Stomach (tissue), 9 donors: ENCODE results near the gene HERPUD1. TPM values are rescaled to one million over a fixed set of nuclear protein-coding genes. Genes with fewer than 3 reads are reported as not detected.

Experiments used
- DNase-seq, 2 donors: peaks; one replicate each; pipeline versions ENCODE4 v3.0.0 to v3.0.0-alpha.2; 2013 to 2019
- H3K27ac ChIP-seq, 5 donors: fragments of 200-600 bp in 4 of 5; sonication (generic) in 4 of 5; one replicate each; pipeline ENCODE4 v1.5.1; 2013 to 2019; ENCODE audit warnings: mild to moderate bottlenecking in 1 of 5, moderate library complexity in 1 of 5
- H3K27me3 ChIP-seq, 3 donors: fragments of 200-600 bp; sonication (generic); one replicate each; pipeline ENCODE4 v1.5.1; 2017 to 2019; ENCODE audit warnings: mixed run types in 1 of 3
- H3K36me3 ChIP-seq, 4 donors: fragments of 200-600 bp; sonication (generic); 1 replicate in 3 of 4; 2 replicates in 1 of 4; pipeline ENCODE4 v1.5.1; 2016 to 2019
- H3K4me1 ChIP-seq, 4 donors: fragments of 200-600 bp; sonication (generic); one replicate each; pipeline ENCODE4 v1.5.1; 2016 to 2019
- H3K4me3 ChIP-seq, 4 donors: fragments of 200-600 bp; sonication (generic) in 3 of 4; one replicate each; pipeline ENCODE4 v1.5.1; 2016 to 2019; ENCODE audit warnings: mild to moderate bottlenecking in 1 of 4
- H3K9me3 ChIP-seq, 4 donors: fragments of 200-600 bp; sonication (generic); one replicate each; pipeline ENCODE4 v1.5.1; 2016 to 2019
- CTCF ChIP-seq, 7 experiments: fragments of 450-650 bp in 4 of 7; fragments of 200-600 bp in 3 of 7; sonication (generic) in 3 of 7; IDR thresholded peaks; one replicate each; pipeline ENCODE4 v1.5.1; 2016 to 2019; ENCODE audit warnings: antibody characterized with exemption in 7 of 7, control low read depth in 2 of 7, mild to moderate bottlenecking in 1 of 7
- EP300 ChIP-seq: sonication (generic); formaldehyde crosslinking; IDR thresholded peaks from one replicate; pipeline ENCODE4 v1.6.1; 2017; ENCODE audit warnings: antibody characterized with exemption
- POLR2A ChIP-seq, 4 donors: fragments of 450-650 bp; IDR thresholded peaks; one replicate each; pipeline ENCODE4 v1.6.1; 2016; ENCODE audit warnings: antibody characterized with exemption in 4 of 4, control low read depth in 2 of 4, mild to moderate bottlenecking in 1 of 4, moderate library complexity in 1 of 4
- POLR2AphosphoS5 ChIP-seq, 3 donors: sonication (generic); formaldehyde crosslinking; IDR thresholded peaks; one replicate each; pipeline ENCODE4 v1.6.1; 2016; ENCODE audit warnings: antibody characterized with exemption in 3 of 3
- WGBS, 5 donors: extraction: QIAGEN DNeasy Blood & Tissue Kit in 3 of 5; methylation state at CpG; one replicate each; pipeline versions ENCODE4 v1.1.5 to v1.1.7; 2013 to 2018; 5-methylcytosine and 5-hydroxymethylcytosine counted together
- intact Hi-C: fragments of 100-400 bp; cut with DNase I; formaldehyde crosslinking; loops from one replicate; pipeline ENCODE4 v1.15.1; 2023; ENCODE audit warnings: low total_unique reads
- polyA plus RNA-seq, 3 donors: library from polyadenylated mRNA; stranded (reverse); fragments of 200-250 nt; gene quantifications; one replicate each; pipeline ENCODE4 v1.2.3, GENCODE V29; 2013
- total RNA-seq, 5 donors: library from RNA; depleted of rRNA; stranded (reverse); fragments of >200 nt; gene quantifications; one replicate each; pipeline versions ENCODE4 v1.1.0 to v1.2.3, GENCODE V29; 2014 to 2016
- donor health status: healthy with polysubstance abuse.
- donor health status: Bipolar disorder and iron deficiency.
- donor health status: healthy.

HERPUD1 gene
- total and polyA plus RNA-seq, 8 donors = 2.6 to 329 (median 74.7) TPM

- Histone ChIP-seq H3K9me3 (no peaks in the 10 kb centered on the region), H3K27me3 (no peaks in the 10 kb centered on the region), H3K4me1 (peaks cover 0 to 15% (median 4%) of the 10 kb centered on the region in 4 donors), H3K4me3 (no peak overlapping the region), H3K27ac (no peak overlapping the region), H3K36me3 (no peaks in the 10 kb centered on the region)
- no peak for DNase-seq
- 94 to 98% (median 97%) methylated on average over 2 of the region's 2 CpGs for WGBS, 5 donors
- intact Hi-C loops = no loop called here
- TF ChIP-seq EP300 = no peak
- TF ChIP-seq POLR2A (IDR thresholded peaks at IDR 0.05) = no peak
- TF ChIP-seq CTCF (IDR thresholded peaks at IDR 0.05) = no peak
- TF ChIP-seq POLR2AphosphoS5 (IDR thresholded peaks at IDR 0.05) = no peak
Measured at GRCh38 chr16:56903866-56904265, 28.1 kb upstream of the HERPUD1 start.

GRCh38 chr16:56907401-56907800 lies 24.5 kb upstream of the HERPUD1 start:
- WGBS, 5 donors = 94 to 98% (median 96%) methylated on average over 3 of the region's 3 CpGs
- Histone ChIP-seq H3K36me3 (no peaks in the 10 kb centered on the region), H3K27ac (no peak overlapping the region), H3K4me1 (peaks cover 7 to 43% (median 28%) of the 10 kb centered on the region in 4 donors), H3K9me3 (no peaks in the 10 kb centered on the region), H3K27me3 (no peaks in the 10 kb centered on the region), H3K4me3 (no peak overlapping the region)
- no peak for DNase-seq
- no peak for TF ChIP-seq EP300
- no peak for TF ChIP-seq POLR2AphosphoS5 (IDR thresholded peaks at IDR 0.05)
- no peak for TF ChIP-seq CTCF (IDR thresholded peaks at IDR 0.05)
- no peak for TF ChIP-seq POLR2A (IDR thresholded peaks at IDR 0.05)
- intact Hi-C loops = no loop called here

- Histone ChIP-seq H3K9me3 (no peaks in the 10 kb centered on the region), H3K4me3 (no peak overlapping the region), H3K4me1 (peaks cover 22 to 62% (median 48%) of the 10 kb centered on the region in 4 donors), H3K27ac (peak overlapping the region in 4 of 5 donors; percentile 1 to 75 (median 70)), H3K36me3 (no peaks in the 10 kb centered on the region), H3K27me3 (no peaks in the 10 kb centered on the region)
- 30 to 47% (median 36%) methylated on average over 7 of the region's 7 CpGs for WGBS, 5 donors
- intact Hi-C loops = no loop called here
- peak in 1 of 2 donors; percentile 32 for DNase-seq
- no peak for TF ChIP-seq POLR2AphosphoS5 (IDR thresholded peaks at IDR 0.05)
- TF ChIP-seq EP300 = no peak
- no peak for TF ChIP-seq POLR2A (IDR thresholded peaks at IDR 0.05)
Measured at GRCh38 chr16:56909527-56909979, 22.4 kb upstream of the HERPUD1 start.

- WGBS, 5 donors = 76 to 91% (median 83%) methylated on average over 5 of the region's 5 CpGs
- TF ChIP-seq POLR2AphosphoS5 (IDR thresholded peaks at IDR 0.05) (no peak), POLR2A (IDR thresholded peaks at IDR 0.05) (no peak), EP300 (no peak), CTCF (IDR thresholded peaks at IDR 0.05) (no peak)
Measured at GRCh38 chr16:56910112-56910511, 21.8 kb upstream of the HERPUD1 start.

More at GRCh38 chr16:56910112-56910511, 21.8 kb upstream of the HERPUD1 start:
- Histone ChIP-seq H3K4me1 (peaks cover 22 to 67% (median 54%) of the 10 kb centered on the region in 4 donors), H3K9me3 (no peaks in the 10 kb centered on the region), H3K36me3 (no peaks in the 10 kb centered on the region), H3K27ac (peak overlapping the region in 4 of 5 donors; percentile 67 to 75 (median 72)), H3K4me3 (no peak overlapping the region), H3K27me3 (no peaks in the 10 kb centered on the region)
- DNase-seq = no peak
- intact Hi-C loops = no loop called here
